Peyer's patch (tissue), 4 donors: ENCODE results near the gene BPHL. TPM values are rescaled to one million over a fixed set of nuclear protein-coding genes. Genes with fewer than 3 reads are reported as not detected.
"Not testable (repeated sequence)": the region's sequence is repeated elsewhere in the genome, so short reads cannot be mapped to it uniquely, and the experiment has no call there.

Experiments used
- DNase-seq, 3 donors: peaks; one replicate each; pipeline ENCODE4 v3.0.0-alpha.2; 2017 to 2019
- H3K27ac ChIP-seq, 4 donors: fragments of 200-600 bp; sonication (generic); one replicate each; pipeline ENCODE4 v1.5.1; 2016 to 2019
- H3K27me3 ChIP-seq, 2 donors: fragments of 200-600 bp; sonication (generic); one replicate each; pipeline ENCODE4 v1.5.1; 2019
- H3K36me3 ChIP-seq, 3 donors: fragments of 200-600 bp; sonication (generic); one replicate each; pipeline ENCODE4 v1.5.1; 2016 to 2019
- H3K4me1 ChIP-seq, 4 donors: fragments of 200-600 bp; sonication (generic); one replicate each; pipeline ENCODE4 v1.5.1; 2016 to 2019
- H3K4me3 ChIP-seq, 4 donors: fragments of 200-600 bp; sonication (generic); 1 replicate in 3 of 4; 2 replicates in 1 of 4; pipeline ENCODE4 v1.5.1; 2016 to 2019; ENCODE audit warnings: mild to moderate bottlenecking in 1 of 4
- H3K9me3 ChIP-seq, 4 donors: fragments of 200-600 bp; sonication (generic); one replicate each; pipeline ENCODE4 v1.5.1; 2016 to 2019; ENCODE audit warnings: mild to moderate bottlenecking in 1 of 4
- POLR2A ChIP-seq, 2 donors: fragments of 450-650 bp; IDR thresholded peaks; one replicate each; pipeline ENCODE4 v1.5.1; 2017; ENCODE audit warnings: antibody characterized with exemption in 2 of 2, mild to moderate bottlenecking in 2 of 2, moderate library complexity in 2 of 2
- total RNA-seq, 4 donors: library from RNA; depleted of rRNA; stranded (reverse); fragments of >200 nt; gene quantifications; one replicate each; pipeline ENCODE4 v1.1.0, GENCODE V29; 2016
- TF ChIP-seq, protein P1 (sequence below), 6 experiments: fragments of 450-650 bp in 4 of 6; fragments of 200-600 bp in 2 of 6; sonication (generic) in 1 of 6; IDR thresholded peaks; one replicate each; pipeline ENCODE4 v1.5.1; 2017 to 2019; ENCODE audit warnings: antibody characterized with exemption in 6 of 6, mild to moderate bottlenecking in 3 of 6, moderate library complexity in 1 of 6

The BPHL gene
- total RNA-seq, 4 donors from 2014 or later, result 21.5 to 73.1 (median 68.2) TPM

- Histone ChIP-seq H3K27ac (no peak overlapping the region), H3K4me1 (peaks cover 0 to 8% (median 0%) of the 10 kb centered on the region in 4 donors), H3K9me3 (no peaks in the 10 kb centered on the region), H3K4me3 (no peak overlapping the region), H3K36me3 (peaks cover 0 to 47% (median 0%) of the 10 kb centered on the region in 3 donors), H3K27me3 (no peaks in the 10 kb centered on the region)
- no peak for DNase-seq
- no peak for TF ChIP-seq POLR2A (IDR thresholded peaks at IDR 0.05)
- TF ChIP-seq, protein P1, sequence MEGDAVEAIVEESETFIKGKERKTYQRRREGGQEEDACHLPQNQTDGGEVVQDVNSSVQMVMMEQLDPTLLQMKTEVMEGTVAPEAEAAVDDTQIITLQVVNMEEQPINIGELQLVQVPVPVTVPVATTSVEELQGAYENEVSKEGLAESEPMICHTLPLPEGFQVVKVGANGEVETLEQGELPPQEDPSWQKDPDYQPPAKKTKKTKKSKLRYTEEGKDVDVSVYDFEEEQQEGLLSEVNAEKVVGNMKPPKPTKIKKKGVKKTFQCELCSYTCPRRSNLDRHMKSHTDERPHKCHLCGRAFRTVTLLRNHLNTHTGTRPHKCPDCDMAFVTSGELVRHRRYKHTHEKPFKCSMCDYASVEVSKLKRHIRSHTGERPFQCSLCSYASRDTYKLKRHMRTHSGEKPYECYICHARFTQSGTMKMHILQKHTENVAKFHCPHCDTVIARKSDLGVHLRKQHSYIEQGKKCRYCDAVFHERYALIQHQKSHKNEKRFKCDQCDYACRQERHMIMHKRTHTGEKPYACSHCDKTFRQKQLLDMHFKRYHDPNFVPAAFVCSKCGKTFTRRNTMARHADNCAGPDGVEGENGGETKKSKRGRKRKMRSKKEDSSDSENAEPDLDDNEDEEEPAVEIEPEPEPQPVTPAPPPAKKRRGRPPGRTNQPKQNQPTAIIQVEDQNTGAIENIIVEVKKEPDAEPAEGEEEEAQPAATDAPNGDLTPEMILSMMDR (IDR thresholded peaks at IDR 0.05), result no peak
Observed at GRCh38 chr6:3076320-3076719, 42.2 kb upstream of the BPHL start.

GRCh38 chr6:3077430-3077829, 41.1 kb upstream of the BPHL start:
- peaks cover 0 to 57% (median 0%) of the 10 kb centered on the region in 3 donors for H3K36me3 ChIP-seq
- DNase-seq, result no peak
- no peak overlapping the region for H3K4me3 ChIP-seq
- H3K9me3 ChIP-seq, result no peaks in the 10 kb centered on the region
- no peak overlapping the region for H3K27ac ChIP-seq
- no peaks in the 10 kb centered on the region for H3K27me3 ChIP-seq
- H3K4me1 ChIP-seq, result peaks cover 0 to 8% (median 0%) of the 10 kb centered on the region in 4 donors
- TF ChIP-seq POLR2A (IDR thresholded peaks at IDR 0.05), result no peak
- TF ChIP-seq, protein P1 (IDR thresholded peaks at IDR 0.05), result no peak

DNA sequence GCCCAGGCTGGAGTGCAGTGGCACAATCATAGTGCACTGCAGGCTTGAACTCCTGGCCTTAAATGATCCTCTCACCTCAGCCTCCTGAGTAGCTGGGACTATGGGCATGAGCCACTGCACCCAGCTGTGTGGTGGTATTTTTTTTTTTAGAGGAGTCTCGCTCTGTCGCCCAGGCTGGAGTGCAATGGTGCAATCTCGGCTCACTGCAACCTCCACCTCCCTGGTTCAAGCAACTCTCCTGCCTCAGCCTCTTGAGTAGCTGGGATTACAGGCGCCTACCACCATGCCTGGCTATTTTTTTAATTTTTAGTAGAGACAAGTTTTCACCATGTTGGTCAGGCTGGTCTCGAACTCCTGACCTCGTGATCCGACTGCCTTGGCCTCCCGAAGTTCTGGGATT, 39.6 kb upstream of the BPHL start:
- not testable (repeated sequence) for H3K9me3 ChIP-seq, H3K27me3 ChIP-seq, H3K27ac ChIP-seq, DNase-seq, H3K4me1 ChIP-seq, H3K4me3 ChIP-seq
- H3K36me3 ChIP-seq, result peaks cover 0 to 68% (median 0%) of the 10 kb centered on the region in 3 donors

- TF ChIP-seq, protein P1 (IDR thresholded peaks at IDR 0.05), result no peak
- TF ChIP-seq POLR2A (IDR thresholded peaks at IDR 0.05), result no peak
Observed at GRCh38 chr6:3079682-3080081, 38.8 kb upstream of the BPHL start.

DNA sequence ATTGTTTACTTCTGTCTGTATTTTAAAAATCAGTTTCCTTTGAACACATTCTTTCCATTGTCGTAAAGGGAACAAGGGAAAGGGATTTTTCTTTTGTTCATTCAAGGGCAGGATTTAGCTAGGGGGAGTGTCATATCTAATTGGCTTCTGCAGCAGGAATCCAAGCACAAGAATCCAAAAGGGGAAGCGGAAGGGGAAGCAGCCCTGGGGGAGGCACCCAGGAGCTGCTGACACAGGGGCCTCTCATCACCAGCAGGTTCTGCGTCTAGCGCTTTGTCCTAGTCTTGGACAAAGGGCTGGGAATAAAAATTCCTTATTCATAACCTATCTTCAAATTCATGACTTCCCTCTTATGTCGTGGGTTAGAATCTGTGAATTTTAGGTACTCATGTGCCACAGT, 36.6 kb upstream of the BPHL start:
- H3K9me3 ChIP-seq, result no peaks in the 10 kb centered on the region
- no peaks in the 10 kb centered on the region for H3K4me1 ChIP-seq
- no peak for DNase-seq
- H3K4me3 ChIP-seq, result no peak overlapping the region
- no peak overlapping the region for H3K27ac ChIP-seq
- TF ChIP-seq, protein P1 (IDR thresholded peaks at IDR 0.05), result no peak
- TF ChIP-seq POLR2A (IDR thresholded peaks at IDR 0.05), result no peak
- peaks cover 0 to 89% (median 0%) of the 10 kb centered on the region in 3 donors for H3K36me3 ChIP-seq
- no peaks in the 10 kb centered on the region for H3K27me3 ChIP-seq

More at GRCh38 chr6:3079682-3080081, 38.8 kb upstream of the BPHL start:
- DNase-seq, result no peak
- H3K36me3 ChIP-seq, result peaks cover 0 to 75% (median 0%) of the 10 kb centered on the region in 3 donors
- H3K27me3 ChIP-seq, result no peaks in the 10 kb centered on the region
- H3K4me3 ChIP-seq, result no peak overlapping the region
- H3K27ac ChIP-seq, result no peak overlapping the region
- no peaks in the 10 kb centered on the region for H3K9me3 ChIP-seq
- peaks cover 0 to 8% (median 0%) of the 10 kb centered on the region in 4 donors for H3K4me1 ChIP-seq

DNA sequence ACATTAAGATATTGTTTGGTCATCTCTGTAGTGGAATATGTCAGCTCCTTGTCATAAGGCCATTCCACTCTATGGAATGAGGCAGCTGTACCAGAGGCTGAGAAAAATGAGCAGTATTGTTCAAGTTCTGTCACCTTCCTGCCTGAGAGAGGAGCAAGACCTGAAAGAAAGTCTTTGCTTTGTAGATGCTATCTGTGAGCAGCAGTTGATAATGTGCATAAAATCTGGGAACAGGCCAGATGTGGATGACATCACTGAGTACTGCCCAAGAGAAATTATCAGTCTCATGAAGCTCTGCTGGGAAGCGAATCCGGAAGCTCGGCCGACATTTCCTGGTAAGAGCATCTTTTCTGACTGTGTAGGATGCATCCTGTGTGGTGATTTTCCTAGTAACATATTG, 33.4 kb upstream of the BPHL start:
- Histone ChIP-seq H3K27me3 (no peaks in the 10 kb centered on the region), H3K9me3 (no peaks in the 10 kb centered on the region), H3K4me3 (no peak overlapping the region), H3K27ac (no peak overlapping the region), H3K36me3 (peaks cover 0 to 87% (median 0%) of the 10 kb centered on the region in 3 donors), H3K4me1 (no peaks in the 10 kb centered on the region)
- DNase-seq, result no peak
- TF ChIP-seq, protein P1 (IDR thresholded peaks at IDR 0.05), result no peak
- TF ChIP-seq POLR2A (IDR thresholded peaks at IDR 0.05), result no peak
